Measurements from ENCODE around the gene KERA. TPM values are rescaled to one million over a fixed set of nuclear protein-coding genes. Genes with fewer than 3 reads are reported as not detected.

KERA gene
- total RNA-seq, 1 donor from 2014 or later = not detected

- TF ChIP-seq CTCF (IDR thresholded peaks at IDR 0.05; ENCODE audit: partially characterized antibody, unreplicated experiment) = no peak
- no peaks in the 10 kb centered on the region for H3K36me3 Mint-ChIP-seq (ENCODE audit: unreplicated experiment)
- no peaks in the 10 kb centered on the region for H3K9me3 Mint-ChIP-seq (ENCODE audit: unreplicated experiment)
- no peaks in the 10 kb centered on the region for H3K27me3 Mint-ChIP-seq (ENCODE audit: unreplicated experiment)
- no peak for DNase-seq
- H3K4me3 Mint-ChIP-seq (ENCODE audit: unreplicated experiment) = no peak overlapping the region
- H3K27ac Mint-ChIP-seq (ENCODE audit: unreplicated experiment) = no peak overlapping the region
- no peaks in the 10 kb centered on the region for H3K4me1 Mint-ChIP-seq (ENCODE audit: low read depth, unreplicated experiment)
Observed at GRCh38 chr12:91017511-91018263, 40.1 kb downstream of the KERA start.

- Mint-ChIP-seq H3K4me1 (ENCODE audit: low read depth, unreplicated experiment) (no peaks in the 10 kb centered on the region), H3K27ac (ENCODE audit: unreplicated experiment) (no peak overlapping the region), H3K4me3 (ENCODE audit: unreplicated experiment) (no peak overlapping the region), H3K9me3 (ENCODE audit: unreplicated experiment) (no peaks in the 10 kb centered on the region), H3K27me3 (ENCODE audit: unreplicated experiment) (no peaks in the 10 kb centered on the region), H3K36me3 (ENCODE audit: unreplicated experiment) (no peaks in the 10 kb centered on the region)
- no peak for DNase-seq
- TF ChIP-seq CTCF (IDR thresholded peaks at IDR 0.05; ENCODE audit: partially characterized antibody, unreplicated experiment) = no peak
Observed at GRCh38 chr12:91017043-91017442, 40.8 kb downstream of the KERA start.

- no peak for TF ChIP-seq CTCF (IDR thresholded peaks at IDR 0.05; ENCODE audit: partially characterized antibody, unreplicated experiment)
- Mint-ChIP-seq H3K27ac (ENCODE audit: unreplicated experiment) (no peak overlapping the region), H3K27me3 (ENCODE audit: unreplicated experiment) (no peaks in the 10 kb centered on the region), H3K4me1 (ENCODE audit: low read depth, unreplicated experiment) (no peaks in the 10 kb centered on the region), H3K4me3 (ENCODE audit: unreplicated experiment) (no peak overlapping the region), H3K36me3 (ENCODE audit: unreplicated experiment) (no peaks in the 10 kb centered on the region), H3K9me3 (ENCODE audit: unreplicated experiment) (no peaks in the 10 kb centered on the region)
- no peak for DNase-seq
Observed at GRCh38 chr12:91009319-91009950, 48.4 kb downstream of the KERA start.

- Mint-ChIP-seq H3K27ac (ENCODE audit: unreplicated experiment) (no peak overlapping the region), H3K9me3 (ENCODE audit: unreplicated experiment) (no peaks in the 10 kb centered on the region), H3K27me3 (ENCODE audit: unreplicated experiment) (no peaks in the 10 kb centered on the region), H3K4me3 (ENCODE audit: unreplicated experiment) (no peak overlapping the region), H3K4me1 (ENCODE audit: low read depth, unreplicated experiment) (no peaks in the 10 kb centered on the region), H3K36me3 (ENCODE audit: unreplicated experiment) (no peaks in the 10 kb centered on the region)
- no peak for DNase-seq
- TF ChIP-seq CTCF (IDR thresholded peaks at IDR 0.05; ENCODE audit: partially characterized antibody, unreplicated experiment) = no peak
Observed at GRCh38 chr12:91007531-91008290, 50.1 kb downstream of the KERA start.

Data from glutamatergic neuron (in vitro differentiated cells).